ENCODE results near the gene BORCS8. TPM values are rescaled to one million over a fixed set of nuclear protein-coding genes. Genes with fewer than 3 reads are reported as not detected.

BORCS8 gene
- total RNA-seq, 2 donors from 2014 or later = 18.0 to 26.9 TPM

- intact Hi-C loops (cut with DNase I) = no loop called here
- Histone ChIP-seq H3K27ac (no peak overlapping the region), H3K4me1 (replicated peaks) (peaks cover 6% of the 10 kb centered on the region), H3K36me3 (no peaks in the 10 kb centered on the region), H3K4me3 (no peak overlapping the region), H3K9me3 (no peaks in the 10 kb centered on the region), H3K27me3 (replicated peaks; ENCODE audit: insufficient read depth) (no peaks in the 10 kb centered on the region)
- TF ChIP-seq POLR2A (IDR thresholded peaks at IDR 0.05) = no peak
- TF ChIP-seq CTCF (IDR thresholded peaks at IDR 0.05) = no peak
- no peak for TF ChIP-seq POLR2AphosphoS5 (IDR thresholded peaks at IDR 0.05)
- no peak for DNase-seq (ENCODE audit: low spot score)
- WGBS = 41% methylated on average over 19 of the region's 21 CpGs
Observed at GRCh38 chr19:19134687-19135158, 57.2 kb downstream of the BORCS8 start.

DNA sequence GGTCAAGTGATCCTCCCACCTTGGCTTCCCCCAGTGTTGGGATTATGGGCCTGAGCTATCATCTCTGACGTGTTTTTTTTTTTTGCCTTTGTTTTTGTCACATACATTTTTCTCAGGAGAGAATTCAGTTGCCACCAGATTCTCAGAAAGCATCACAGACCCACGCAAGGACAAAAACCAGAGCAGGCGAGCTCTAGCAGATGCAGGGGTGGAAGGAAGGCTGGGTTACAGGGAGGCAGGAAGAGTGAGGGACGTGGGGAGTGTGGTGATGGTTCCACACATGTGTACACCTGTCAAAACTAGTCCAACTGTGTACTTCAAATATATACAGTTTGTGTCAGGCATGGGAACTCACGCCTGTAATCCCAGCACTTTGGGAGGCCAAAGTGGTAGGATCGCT lies 58.0 kb downstream of the BORCS8 start:
- TF ChIP-seq CTCF (IDR thresholded peaks at IDR 0.05) (no peak), POLR2AphosphoS5 (IDR thresholded peaks at IDR 0.05) (no peak), POLR2A (IDR thresholded peaks at IDR 0.05) (no peak)
- H3K4me3 ChIP-seq = no peak overlapping the region
- intact Hi-C loops (cut with DNase I) = no loop called here
- no peak overlapping the region for H3K27ac ChIP-seq
- WGBS = 89% methylated on average over 6 of the region's 6 CpGs
- no peaks in the 10 kb centered on the region for H3K9me3 ChIP-seq
- DNase-seq (ENCODE audit: low spot score) = no peak
- H3K27me3 ChIP-seq (replicated peaks; ENCODE audit: insufficient read depth) = no peaks in the 10 kb centered on the region
- H3K4me1 ChIP-seq (replicated peaks) = peaks cover 6% of the 10 kb centered on the region
- no peaks in the 10 kb centered on the region for H3K36me3 ChIP-seq

- no peaks in the 10 kb centered on the region for H3K36me3 ChIP-seq
- no peak overlapping the region for H3K27ac ChIP-seq
- 95% methylated on average over 12 of the region's 12 CpGs for WGBS
- no peak overlapping the region for H3K4me3 ChIP-seq
- no peak for TF ChIP-seq CTCF (IDR thresholded peaks at IDR 0.05)
- TF ChIP-seq POLR2AphosphoS5 (IDR thresholded peaks at IDR 0.05) = no peak
- TF ChIP-seq POLR2A (IDR thresholded peaks at IDR 0.05) = no peak
- DNase-seq (ENCODE audit: low spot score) = no peak
- H3K4me1 ChIP-seq (replicated peaks) = peaks cover 6% of the 10 kb centered on the region
- H3K9me3 ChIP-seq = no peaks in the 10 kb centered on the region
- no peaks in the 10 kb centered on the region for H3K27me3 ChIP-seq (replicated peaks; ENCODE audit: insufficient read depth)
- intact Hi-C loops (cut with DNase I) = no loop called here
Observed at GRCh38 chr19:19132912-19133311, 59.0 kb downstream of the BORCS8 start.

DNA sequence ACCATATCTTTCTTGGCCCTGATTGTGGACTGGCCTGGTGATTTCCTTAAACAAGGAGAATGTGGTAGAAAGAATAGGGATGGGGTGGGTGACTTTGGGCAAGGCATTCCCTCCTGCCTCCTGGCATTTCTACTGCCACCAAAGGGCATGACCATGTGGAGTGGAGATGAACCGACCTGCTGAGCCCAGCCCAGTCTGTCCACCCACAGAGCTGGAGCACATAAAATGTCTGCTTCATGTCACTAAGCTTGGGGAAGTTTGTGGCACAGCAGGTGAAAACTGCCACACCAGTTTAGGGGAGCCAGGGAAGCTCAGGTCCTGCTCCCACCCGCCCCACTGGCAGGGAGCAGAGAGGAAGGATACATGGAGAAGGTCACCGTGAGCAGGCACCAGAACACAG lies 60.0 kb downstream of the BORCS8 start:
- no peaks in the 10 kb centered on the region for H3K27me3 ChIP-seq (replicated peaks; ENCODE audit: insufficient read depth)
- no peak overlapping the region for H3K4me3 ChIP-seq
- no peak overlapping the region for H3K27ac ChIP-seq
- WGBS = 97% methylated on average over 3 of the region's 3 CpGs
- no peaks in the 10 kb centered on the region for H3K36me3 ChIP-seq
- no peaks in the 10 kb centered on the region for H3K4me1 ChIP-seq (replicated peaks)
- no peak for TF ChIP-seq POLR2A (IDR thresholded peaks at IDR 0.05)
- no peak for TF ChIP-seq CTCF (IDR thresholded peaks at IDR 0.05)
- no peak for TF ChIP-seq POLR2AphosphoS5 (IDR thresholded peaks at IDR 0.05)
- intact Hi-C loops (cut with DNase I) = no loop called here
- H3K9me3 ChIP-seq = no peaks in the 10 kb centered on the region
- DNase-seq (ENCODE audit: low spot score) = no peak

Small RNA genes lying within 50 kb of the gene (small RNA-seq; reads per million reads assigned to genes)
- gene RNU6-1028P = 0 reads per million in 2 donors

Other genes starting within 250 kb of the BORCS8 start
- gene SUGP2, start 158.6 kb downstream of the BORCS8 start, total RNA-seq = 10 to 100 TPM; 41.8 to 99.6 TPM
- gene ARMC6, start 158.5 kb downstream of the BORCS8 start, total RNA-seq = 10 to 100 TPM; 36.1 to 43.3 TPM
- gene SLC25A42, start 128.2 kb downstream of the BORCS8 start, total RNA-seq = 10 to 100 TPM; 11.5 to 18.6 TPM
- gene TMEM161A, start 53.7 kb downstream of the BORCS8 start, total RNA-seq = 10 to 100 TPM; 24.0 to 40.9 TPM
- gene MEF2B, start 21.9 kb downstream of the BORCS8 start, total RNA-seq = not detected
- 10 to 100 TPM; 44.2 to 46.3 TPM for gene RFXANK, start 106 bp upstream of the BORCS8 start, total RNA-seq
- 10 to 100 TPM; 12.8 to 13.2 TPM for gene NR2C2AP, start 11.3 kb upstream of the BORCS8 start, total RNA-seq
- 1 to 10 TPM in 1 of 2 donors, not detected in 1; 1.2 TPM for gene NCAN, start 19.8 kb upstream of the BORCS8 start, total RNA-seq
- 1 to 10 TPM in 1 of 2 donors, not detected in 1; 3.4 TPM for gene TM6SF2, start 81.1 kb upstream of the BORCS8 start, total RNA-seq
- 10 to 100 TPM; 51.1 to 53.5 TPM for gene SUGP1, start 128.4 kb upstream of the BORCS8 start, total RNA-seq
- gene MAU2, start 128.7 kb upstream of the BORCS8 start, total RNA-seq = 100 to 1,000 TPM in 1 of 2 donors, 10 to 100 TPM in 1; 52.5 to 106 TPM
- gene GATAD2A, start 213.5 kb upstream of the BORCS8 start, total RNA-seq = 100 to 1,000 TPM in 1 of 2 donors, 10 to 100 TPM in 1; 41.7 to 138 TPM

All from prostate gland (tissue), 2 donors.